Fibroblast of skin of right biceps (primary cell): ENCODE data around the gene IGLL5.

Experiments
- DNase-seq: peaks from one replicate; pipeline ENCODE4 v3.0.0-alpha.2; 2013

IGLL5 gene

GRCh38 chr22:22865311-22866072 lies 22.1 kb upstream of the IGLL5 start:
- DNase-seq: no peak

DNA sequence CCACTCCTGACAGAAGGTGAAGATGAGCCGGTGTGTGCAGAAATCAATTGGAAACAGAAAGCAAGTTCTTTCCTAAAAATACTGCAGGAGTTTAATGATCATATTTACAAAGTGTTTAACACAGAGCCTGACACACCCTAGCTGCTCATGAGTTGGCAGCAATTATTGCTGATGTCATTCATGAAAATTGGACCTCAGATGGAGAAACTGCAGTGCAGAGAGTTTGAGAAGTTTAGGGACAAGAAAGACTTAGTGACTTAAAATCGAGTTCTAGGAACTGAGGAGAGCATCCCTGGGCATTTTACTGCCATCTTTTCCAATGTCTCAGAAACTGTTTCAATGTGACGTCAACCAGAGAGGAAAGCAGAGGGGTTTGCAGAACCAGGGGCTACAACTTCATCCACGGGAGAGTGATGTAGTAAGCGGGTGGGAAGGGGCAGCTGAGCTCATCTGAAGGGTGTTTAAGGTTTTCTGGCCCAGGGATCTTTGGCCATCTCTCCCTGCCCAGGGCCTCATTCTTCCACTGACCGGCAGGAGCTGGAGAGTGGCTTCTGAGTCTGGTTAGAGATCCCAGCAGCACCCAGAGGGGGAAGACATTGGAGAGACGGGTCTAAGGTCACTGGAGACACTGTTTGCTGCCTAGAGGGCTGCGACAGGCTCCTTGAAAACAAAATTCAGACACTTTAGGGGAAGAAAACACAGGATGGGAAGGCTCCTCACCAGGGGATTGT lies 21.1 kb upstream of the IGLL5 start:
- no peak for DNase-seq

DNA sequence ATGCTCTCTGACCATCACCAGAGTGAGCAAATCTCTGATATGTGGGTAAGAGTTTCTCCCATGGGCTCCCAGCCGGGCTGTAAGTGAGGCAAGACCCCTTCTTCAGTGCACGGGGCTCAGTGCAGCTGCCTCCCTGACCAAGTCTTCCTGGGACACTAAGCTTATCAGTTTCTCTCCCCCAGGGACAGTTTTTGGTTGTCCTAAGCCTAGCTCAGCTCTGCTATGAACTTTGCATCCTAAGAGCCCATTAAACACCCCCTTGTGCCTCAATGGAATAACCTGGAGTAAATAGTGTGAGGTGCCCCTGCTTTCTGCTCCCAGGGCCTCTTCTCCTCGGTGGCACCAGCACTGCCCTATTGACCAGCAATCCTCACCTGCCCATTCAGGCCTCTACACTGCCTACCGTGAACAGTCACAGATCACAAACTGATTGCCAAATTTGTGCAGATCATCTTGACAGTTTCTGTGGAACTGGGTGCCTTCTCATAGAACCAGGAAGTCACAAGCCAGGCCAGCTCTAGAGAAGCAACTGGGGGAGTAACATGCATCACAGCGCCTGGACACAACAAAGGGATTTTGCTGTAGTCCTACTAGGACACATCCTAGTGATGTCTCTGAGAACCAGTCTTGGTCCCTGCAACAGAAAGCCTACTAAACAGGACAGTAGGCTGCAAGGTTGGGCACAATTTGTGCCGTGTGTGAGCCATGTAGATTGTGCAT lies 19.5 kb upstream of the IGLL5 start:
- no peak for DNase-seq

DNA sequence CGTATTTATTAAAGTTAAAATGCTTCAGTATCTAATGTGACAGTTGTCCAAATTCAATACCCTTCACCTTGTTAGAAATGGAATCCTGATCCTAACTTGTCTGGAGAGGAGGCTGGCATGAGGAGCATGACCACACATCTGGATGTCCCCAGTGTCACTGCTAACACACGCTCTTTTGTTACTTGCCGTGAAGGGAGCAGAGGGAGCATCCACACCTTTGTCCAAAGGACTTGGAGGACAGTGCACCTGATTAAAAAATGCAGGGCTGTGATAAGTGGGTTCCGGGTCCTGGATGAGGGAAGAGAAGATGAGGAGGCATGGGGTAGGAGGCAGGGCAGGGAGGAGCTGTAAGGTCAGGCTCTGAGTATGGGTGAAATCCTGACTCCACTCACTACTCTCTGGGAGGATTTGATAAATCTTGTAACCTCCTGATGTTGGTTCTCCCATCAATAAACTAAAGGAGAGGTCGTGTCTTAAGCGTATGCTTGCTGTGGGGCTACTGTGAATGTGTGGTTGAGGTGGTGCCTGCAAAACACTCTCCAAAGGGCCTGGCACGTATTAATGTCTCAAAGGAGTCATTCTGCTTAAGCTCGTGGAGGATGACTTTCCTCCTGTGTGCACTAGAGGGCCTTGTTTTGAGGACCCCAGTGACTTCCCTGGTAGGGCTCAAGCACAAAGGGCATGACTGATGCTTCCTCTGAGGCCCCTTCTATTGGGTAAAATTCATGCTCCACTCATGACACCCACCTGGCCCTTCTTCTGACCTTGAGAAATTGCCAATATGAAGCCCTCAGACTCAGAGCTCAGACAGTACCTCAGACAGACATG lies 16.8 kb upstream of the IGLL5 start:
- DNase-seq: no peak

DNA sequence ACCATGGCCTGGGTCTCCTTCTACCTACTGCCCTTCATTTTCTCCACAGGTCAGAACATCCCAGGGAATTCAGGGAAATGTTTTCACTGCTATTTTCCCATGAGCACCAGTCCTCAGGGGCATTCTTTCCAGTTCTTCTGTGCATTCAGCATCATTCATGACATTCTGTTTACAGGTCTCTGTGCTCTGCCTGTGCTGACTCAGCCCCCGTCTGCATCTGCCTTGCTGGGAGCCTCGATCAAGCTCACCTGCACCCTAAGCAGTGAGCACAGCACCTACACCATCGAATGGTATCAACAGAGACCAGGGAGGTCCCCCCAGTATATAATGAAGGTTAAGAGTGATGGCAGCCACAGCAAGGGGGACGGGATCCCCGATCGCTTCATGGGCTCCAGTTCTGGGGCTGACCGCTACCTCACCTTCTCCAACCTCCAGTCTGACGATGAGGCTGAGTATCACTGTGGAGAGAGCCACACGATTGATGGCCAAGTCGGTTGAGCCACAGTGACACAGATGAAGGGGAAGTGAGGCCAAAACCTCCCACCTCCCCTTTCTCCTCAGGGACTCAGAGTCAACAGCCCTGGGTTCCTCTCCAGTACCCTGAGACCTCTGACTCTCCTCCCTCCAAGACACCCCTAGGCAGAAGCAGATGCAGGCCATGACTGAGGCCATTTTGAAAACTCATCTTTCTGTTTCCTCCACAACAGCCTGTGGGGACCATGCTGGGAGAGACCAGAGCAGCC lies 15.9 kb upstream of the IGLL5 start:
- no peak for DNase-seq

DNA sequence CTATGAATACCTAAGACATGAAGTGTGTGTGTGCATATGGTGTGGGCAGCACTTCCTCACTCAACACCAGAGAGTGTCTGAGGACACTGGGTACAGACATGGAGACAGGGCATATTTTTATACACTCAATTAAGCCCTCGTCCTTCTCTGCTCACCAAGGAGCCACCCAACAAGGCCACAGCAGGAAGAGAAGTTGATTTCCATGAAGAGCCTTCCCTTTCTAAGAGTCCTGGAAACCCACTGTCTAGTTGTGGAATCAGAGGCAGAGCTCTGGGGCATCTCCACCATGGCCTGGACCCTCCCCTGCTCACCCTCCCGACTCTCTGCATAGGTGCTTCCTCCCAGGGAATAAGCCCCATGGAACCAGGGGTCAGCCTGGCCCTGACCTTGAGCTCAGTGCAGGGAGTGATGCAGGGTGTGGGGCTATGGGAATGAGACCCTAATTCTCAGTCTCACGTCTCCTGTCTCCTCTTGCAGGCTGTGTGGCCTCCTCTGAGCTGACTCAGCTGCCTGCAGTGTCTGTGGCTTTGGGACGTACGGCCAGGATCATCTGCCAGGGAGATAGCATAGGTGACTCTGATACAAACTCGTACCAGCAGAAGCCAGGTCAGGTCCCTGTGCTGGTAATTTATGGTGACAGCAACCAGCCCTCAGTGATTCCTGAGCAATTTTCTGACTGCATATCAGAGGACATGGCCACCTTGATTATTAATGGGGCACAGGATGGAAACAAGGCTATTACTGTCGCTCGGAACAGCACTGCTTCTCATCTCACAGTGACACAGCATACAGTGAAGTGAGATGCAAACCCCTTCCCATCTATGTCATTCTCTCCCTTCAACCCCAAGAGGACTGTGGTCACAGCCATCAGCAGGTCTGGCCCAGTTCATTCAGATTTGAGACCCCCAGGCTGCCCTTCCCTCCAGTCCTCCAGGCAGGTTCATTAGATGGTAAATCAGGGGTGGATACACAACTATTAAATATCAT lies 14.6 kb upstream of the IGLL5 start:
- no peak for DNase-seq

- DNase-seq: peak; percentile 45
These were observed 9.9 kb upstream of the IGLL5 start for GRCh38 chr22:22877523-22878210.

- DNase-seq: no peak
These were observed 9.4 kb upstream of the IGLL5 start for GRCh38 chr22:22878211-22878570.

DNA sequence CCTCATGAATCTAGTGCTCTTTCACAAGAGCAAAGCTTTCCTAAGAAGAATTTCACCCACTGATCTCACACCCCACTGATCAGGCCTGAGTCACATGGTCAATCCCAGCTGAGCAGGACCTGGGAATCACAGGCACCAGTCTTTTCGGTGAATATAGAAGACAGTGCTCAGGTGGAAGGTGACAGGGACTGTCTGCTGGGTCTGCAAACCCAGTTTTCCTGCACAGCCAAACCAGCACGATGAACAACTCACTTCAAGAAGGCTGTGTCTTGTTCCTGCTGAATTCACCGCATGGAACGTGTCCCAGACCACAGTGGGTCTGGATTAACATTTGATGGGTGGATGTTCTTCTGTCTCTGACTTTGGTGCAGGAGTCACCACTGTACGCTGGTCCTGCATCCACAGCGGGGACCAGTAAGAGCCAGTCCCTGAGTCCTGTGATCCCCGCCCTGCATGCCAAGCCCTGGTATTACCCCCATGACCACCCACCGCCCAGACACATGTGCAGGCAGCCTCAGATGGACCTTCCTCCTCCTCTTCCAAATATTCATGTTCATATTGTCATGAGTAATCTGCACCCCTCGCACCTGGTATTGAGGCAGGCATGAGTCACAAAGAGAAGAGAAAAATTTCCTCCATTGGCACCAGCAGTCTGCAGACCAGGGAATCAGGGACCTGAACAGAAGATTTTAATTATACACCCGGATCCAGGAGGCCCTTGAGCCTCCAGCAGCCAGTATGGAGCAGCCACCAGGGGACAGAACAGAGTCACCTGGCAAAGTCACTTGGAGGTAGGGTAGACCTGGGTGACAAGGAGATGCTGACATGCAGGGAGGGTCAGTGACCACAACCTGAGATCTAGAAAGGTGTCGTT lies 8.6 kb upstream of the IGLL5 start:
- DNase-seq: no peak

DNA sequence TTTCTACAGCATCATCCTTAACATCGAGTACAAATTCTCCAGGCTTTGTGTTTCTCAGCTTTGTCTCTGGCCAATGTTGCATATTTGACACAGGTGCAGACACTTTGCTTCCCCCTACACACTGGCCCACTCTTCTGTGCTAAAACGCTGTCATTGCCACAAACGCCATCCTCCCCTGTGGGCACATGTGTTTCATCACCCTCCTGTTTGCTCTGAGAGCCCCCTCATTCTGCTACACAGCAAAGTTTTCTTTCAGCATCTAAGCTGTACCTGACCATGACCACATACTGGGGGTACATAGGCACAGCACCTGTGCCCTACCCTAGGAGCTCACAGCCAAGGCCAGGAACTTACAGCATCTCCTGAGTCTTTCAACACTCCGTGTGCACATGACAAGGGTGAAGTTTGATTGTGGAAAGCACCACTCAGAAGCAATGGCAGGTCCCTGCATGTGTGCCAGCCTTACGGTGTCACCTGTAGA lies 7.9 kb upstream of the IGLL5 start:
- no peak for DNase-seq

DNA sequence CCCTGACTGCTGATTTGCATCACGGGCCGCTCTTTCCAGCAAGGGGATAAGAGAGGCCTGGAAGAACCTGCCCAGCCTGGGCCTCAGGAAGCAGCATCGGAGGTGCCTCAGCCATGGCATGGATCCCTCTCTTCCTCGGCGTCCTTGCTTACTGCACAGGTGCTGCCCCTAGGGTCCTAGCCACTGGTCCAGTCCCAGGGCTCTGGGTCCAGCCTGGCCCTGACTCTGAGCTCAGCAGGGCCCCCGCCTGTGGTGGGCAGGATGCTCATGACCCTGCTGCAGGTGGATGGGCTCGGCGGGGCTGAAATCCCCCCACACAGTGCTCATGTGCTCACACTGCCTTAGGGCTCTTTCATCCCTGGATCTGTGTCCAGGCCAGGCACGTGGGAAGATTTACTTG lies 7.0 kb upstream of the IGLL5 start:
- DNase-seq: no peak

GRCh38 chr22:22881116-22882000 lies 6.3 kb upstream of the IGLL5 start:
- no peak for DNase-seq

- DNase-seq: no peak
These were observed 5.4 kb upstream of the IGLL5 start for GRCh38 chr22:22882033-22882717.

DNA sequence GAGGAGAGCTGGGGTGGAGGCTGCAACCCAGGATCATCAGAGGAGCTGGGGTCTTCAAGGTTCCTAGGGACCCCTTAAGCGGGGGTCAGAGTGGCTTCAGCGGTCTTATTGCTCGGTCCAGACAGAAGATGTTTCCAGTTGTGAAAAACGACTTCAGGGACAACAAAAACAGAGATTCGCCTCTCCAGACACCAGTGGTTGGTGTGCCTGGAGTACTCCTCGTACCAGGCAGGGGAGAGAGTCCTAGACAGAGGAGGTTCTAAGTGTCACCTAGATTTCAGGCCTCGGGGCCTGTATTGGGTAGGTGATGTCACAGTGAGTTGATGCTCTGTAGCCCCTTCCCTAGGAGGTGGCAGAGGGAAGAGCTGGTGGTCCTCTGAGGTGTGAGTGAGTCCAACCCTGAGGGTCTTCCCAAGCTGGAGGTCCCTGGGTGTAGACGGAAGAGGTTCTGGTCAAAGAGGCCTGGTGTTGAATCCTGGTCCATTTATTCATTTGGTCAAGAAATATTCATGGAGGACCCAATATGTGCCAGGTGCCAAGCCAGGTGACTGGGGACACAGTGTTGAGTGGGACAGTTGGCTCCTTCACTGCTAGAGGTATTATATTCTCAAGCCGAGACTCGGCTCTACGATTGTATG lies 4.4 kb upstream of the IGLL5 start:
- no peak for DNase-seq

DNA sequence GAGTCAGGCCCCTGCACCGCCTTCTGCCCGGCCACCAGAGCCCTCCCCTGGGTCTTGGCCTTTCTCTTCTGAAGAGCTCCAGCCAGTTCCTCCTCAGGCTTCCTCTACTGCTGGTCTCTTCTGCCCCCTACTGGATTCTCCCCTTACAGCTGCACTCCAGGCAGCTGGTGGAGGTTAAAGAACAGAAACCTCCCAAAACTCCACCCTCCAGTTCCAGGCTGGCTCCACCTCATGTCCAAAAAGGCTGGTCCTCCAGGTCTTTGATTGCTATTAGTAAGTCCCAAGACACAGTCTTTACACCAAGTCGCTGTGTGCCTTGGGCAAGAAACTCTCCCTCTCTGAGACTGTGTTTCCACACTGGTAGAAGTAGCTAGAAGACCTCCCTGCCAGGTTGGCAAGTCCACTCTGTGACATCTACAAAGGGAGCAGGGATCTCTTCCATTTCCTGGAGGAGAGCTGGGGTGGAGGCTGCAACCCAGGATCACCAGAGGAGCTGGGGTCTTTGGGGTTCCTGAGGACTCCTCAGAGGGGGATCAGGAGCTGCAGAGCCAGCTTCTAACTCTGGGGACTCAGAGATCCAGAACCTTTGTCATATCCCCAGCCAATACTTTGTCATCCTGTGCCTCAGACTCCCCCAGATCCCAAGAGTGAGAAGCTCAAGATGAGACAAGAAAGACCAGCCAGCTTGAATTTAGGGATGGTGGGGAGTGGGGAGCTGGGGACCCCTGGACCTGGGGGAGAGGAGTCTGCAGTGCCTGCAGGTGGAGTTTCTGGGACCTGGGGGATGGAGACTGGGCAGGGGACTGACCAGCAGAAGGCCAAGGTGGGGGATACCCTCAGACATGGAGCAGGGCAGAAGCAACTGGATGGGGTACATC lies 3.4 kb upstream of the IGLL5 start:
- peak; percentile 29 for DNase-seq
